ENCODE measurements around the gene MESD.

DNA sequence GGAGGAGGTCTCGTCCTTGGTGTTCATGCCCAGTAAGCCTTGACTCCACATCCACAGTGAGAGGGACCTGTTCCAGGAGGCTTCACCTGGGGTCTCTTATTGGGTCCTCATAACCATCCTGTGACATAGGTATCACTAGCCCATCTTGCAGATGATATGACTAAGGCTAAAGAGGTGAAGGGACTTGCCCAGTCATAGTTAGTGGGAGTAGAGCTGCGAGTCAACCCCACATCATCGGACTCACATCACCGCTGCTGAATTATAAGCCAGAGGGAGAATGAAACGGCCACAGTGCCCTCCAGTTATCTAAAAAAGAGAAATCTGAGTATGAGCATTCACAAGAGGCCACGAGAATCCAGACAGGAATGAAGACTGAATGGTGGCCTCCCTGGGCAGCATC is 66.0 kb downstream of the MESD start:
- TF ChIP-seq, protein P1, sequence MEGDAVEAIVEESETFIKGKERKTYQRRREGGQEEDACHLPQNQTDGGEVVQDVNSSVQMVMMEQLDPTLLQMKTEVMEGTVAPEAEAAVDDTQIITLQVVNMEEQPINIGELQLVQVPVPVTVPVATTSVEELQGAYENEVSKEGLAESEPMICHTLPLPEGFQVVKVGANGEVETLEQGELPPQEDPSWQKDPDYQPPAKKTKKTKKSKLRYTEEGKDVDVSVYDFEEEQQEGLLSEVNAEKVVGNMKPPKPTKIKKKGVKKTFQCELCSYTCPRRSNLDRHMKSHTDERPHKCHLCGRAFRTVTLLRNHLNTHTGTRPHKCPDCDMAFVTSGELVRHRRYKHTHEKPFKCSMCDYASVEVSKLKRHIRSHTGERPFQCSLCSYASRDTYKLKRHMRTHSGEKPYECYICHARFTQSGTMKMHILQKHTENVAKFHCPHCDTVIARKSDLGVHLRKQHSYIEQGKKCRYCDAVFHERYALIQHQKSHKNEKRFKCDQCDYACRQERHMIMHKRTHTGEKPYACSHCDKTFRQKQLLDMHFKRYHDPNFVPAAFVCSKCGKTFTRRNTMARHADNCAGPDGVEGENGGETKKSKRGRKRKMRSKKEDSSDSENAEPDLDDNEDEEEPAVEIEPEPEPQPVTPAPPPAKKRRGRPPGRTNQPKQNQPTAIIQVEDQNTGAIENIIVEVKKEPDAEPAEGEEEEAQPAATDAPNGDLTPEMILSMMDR (conservative IDR thresholded peaks at IDR 0.05; ENCODE audit: low read depth, low read length): no peak
- TF ChIP-seq EZH2 (IDR thresholded peaks at IDR 0.05; ENCODE audit: low read length, unreplicated experiment) (no peak), EZH2phosphoT487 (IDR thresholded peaks at IDR 0.05; ENCODE audit: borderline replicate concordance, low read length) (no peak)

All from PC-3 (cell line).